IgD-negative memory B cell (primary cell): Measurements from ENCODE around the gene KCTD21. TPM values are rescaled to one million over a fixed set of nuclear protein-coding genes. Genes with fewer than 3 reads are reported as not detected.
"Not testable (repeated sequence)": the region's sequence is repeated elsewhere in the genome, so short reads cannot be mapped to it uniquely, and the experiment has no call there.

Experiments
- H3K27ac Mint-ChIP-seq, 3 donors: one replicate each; pipeline ENCODE4 v1.8.0; 2020 to 2022; ENCODE audit warnings: mild to moderate bottlenecking in 3 of 3, mixed read lengths in 3 of 3, moderate library complexity in 1 of 3
- H3K27me3 Mint-ChIP-seq: one replicate; pipeline ENCODE4 v1.8.0; 2021; ENCODE audit warnings: mixed read lengths
- H3K36me3 Mint-ChIP-seq: one replicate; pipeline ENCODE4 v1.8.0; 2020; ENCODE audit warnings: mild to moderate bottlenecking, mixed read lengths
- H3K4me1 Mint-ChIP-seq, 3 donors: one replicate each; pipeline ENCODE4 v1.8.0; 2020 to 2022; ENCODE audit warnings: mixed read lengths in 3 of 3, mild to moderate bottlenecking in 1 of 3
- H3K4me3 Mint-ChIP-seq, 4 donors: one replicate each; pipeline ENCODE4 v1.8.0; 2020 to 2022; ENCODE audit warnings: mild to moderate bottlenecking in 4 of 4, mixed read lengths in 4 of 4, moderate library complexity in 3 of 4
- H3K9me3 Mint-ChIP-seq, 3 donors: one replicate each; pipeline ENCODE4 v1.8.0; 2020 to 2021; ENCODE audit warnings: mixed read lengths in 3 of 3, mild to moderate bottlenecking in 1 of 3
- polyA plus RNA-seq: library from polyadenylated mRNA; unstranded; fragments of 300-500 nt; fragmentation: Illumina TruSeq; gene quantifications from one replicate; pipeline ENCODE4 v1.2.3, GENCODE V29; 2021

The KCTD21 gene
- polyA plus RNA-seq, 1 donor from 2014 or later, result 1.9 TPM

- Mint-ChIP-seq H3K27ac (no peak overlapping the region), H3K4me3 (no peak overlapping the region), H3K36me3 (peaks cover 9% of the 10 kb centered on the region), H3K9me3 (peaks cover 0 to 7% (median 0%) of the 10 kb centered on the region in 3 donors), H3K27me3 (no peaks in the 10 kb centered on the region), H3K4me1 (peaks cover 0 to 1% (median 0%) of the 10 kb centered on the region in 3 donors)
Observed at GRCh38 chr11:78181185-78181584, 7.2 kb downstream of the KCTD21 start.

GRCh38 chr11:78180751-78181150 is 7.7 kb downstream of the KCTD21 start:
- Mint-ChIP-seq H3K27me3 (no peaks in the 10 kb centered on the region), H3K27ac (peak overlapping the region in 1 of 3 donors; percentile 37), H3K36me3 (peaks cover 9% of the 10 kb centered on the region), H3K9me3 (peaks cover 0 to 7% (median 0%) of the 10 kb centered on the region in 3 donors), H3K4me1 (peaks cover 0 to 1% (median 0%) of the 10 kb centered on the region in 3 donors), H3K4me3 (peak overlapping the region in 1 of 4 donors; percentile 13)

- Mint-ChIP-seq H3K4me3 (no peak overlapping the region), H3K9me3 (peaks cover 0 to 7% (median 0%) of the 10 kb centered on the region in 3 donors)
Observed at GRCh38 chr11:78179459-78180071, 8.9 kb downstream of the KCTD21 start.

GRCh38 chr11:78177216-78177615 is 11.2 kb downstream of the KCTD21 start:
- H3K36me3 Mint-ChIP-seq, result peaks cover 15% of the 10 kb centered on the region

More at GRCh38 chr11:78179459-78180071, 8.9 kb downstream of the KCTD21 start:
- H3K27ac Mint-ChIP-seq, result no peak overlapping the region
- no peaks in the 10 kb centered on the region for H3K27me3 Mint-ChIP-seq
- peaks cover 9% of the 10 kb centered on the region for H3K36me3 Mint-ChIP-seq
- H3K4me1 Mint-ChIP-seq, result peaks cover 0 to 1% (median 0%) of the 10 kb centered on the region in 3 donors

GRCh38 chr11:78176605-78177141 is 11.8 kb downstream of the KCTD21 start:
- Mint-ChIP-seq H3K27ac (peak overlapping the region in 1 of 3 donors; percentile 84), H3K27me3 (no peaks in the 10 kb centered on the region), H3K4me1 (no peaks in the 10 kb centered on the region), H3K36me3 (peaks cover 16% of the 10 kb centered on the region), H3K4me3 (no peak overlapping the region), H3K9me3 (peaks cover 0 to 7% (median 0%) of the 10 kb centered on the region in 3 donors)

More at GRCh38 chr11:78177216-78177615, 11.2 kb downstream of the KCTD21 start:
- Mint-ChIP-seq H3K27me3 (no peaks in the 10 kb centered on the region), H3K27ac (no peak overlapping the region), H3K9me3 (peaks cover 0 to 7% (median 0%) of the 10 kb centered on the region in 3 donors), H3K4me1 (no peaks in the 10 kb centered on the region), H3K4me3 (no peak overlapping the region)

GRCh38 chr11:78175862-78176261 is 12.6 kb downstream of the KCTD21 start:
- not testable (repeated sequence) for H3K27ac Mint-ChIP-seq, H3K4me1 Mint-ChIP-seq, H3K27me3 Mint-ChIP-seq, H3K4me3 Mint-ChIP-seq, H3K9me3 Mint-ChIP-seq
- H3K36me3 Mint-ChIP-seq, result peaks cover 14% of the 10 kb centered on the region

GRCh38 chr11:78171951-78172350 is 16.5 kb downstream of the KCTD21 start:
- Mint-ChIP-seq H3K9me3 (no peaks in the 10 kb centered on the region), H3K27ac (no peak overlapping the region), H3K4me1 (no peaks in the 10 kb centered on the region), H3K36me3 (peaks cover 9% of the 10 kb centered on the region), H3K27me3 (no peaks in the 10 kb centered on the region), H3K4me3 (no peak overlapping the region)

GRCh38 chr11:78170874-78171549 is 17.4 kb downstream of the KCTD21 start:
- no peak overlapping the region for H3K27ac Mint-ChIP-seq
- no peaks in the 10 kb centered on the region for H3K4me1 Mint-ChIP-seq
- H3K4me3 Mint-ChIP-seq, result no peak overlapping the region
- H3K27me3 Mint-ChIP-seq, result no peaks in the 10 kb centered on the region
- H3K36me3 Mint-ChIP-seq, result peaks cover 9% of the 10 kb centered on the region
- H3K9me3 Mint-ChIP-seq, result no peaks in the 10 kb centered on the region

- Mint-ChIP-seq H3K4me1 (no peaks in the 10 kb centered on the region), H3K27me3 (no peaks in the 10 kb centered on the region), H3K36me3 (peaks cover 9% of the 10 kb centered on the region), H3K27ac (no peak overlapping the region), H3K9me3 (no peaks in the 10 kb centered on the region), H3K4me3 (no peak overlapping the region)
Observed at GRCh38 chr11:78170413-78170812, 18.0 kb downstream of the KCTD21 start.

GRCh38 chr11:78168539-78169477 is 19.6 kb downstream of the KCTD21 start:
- Mint-ChIP-seq H3K4me3 (no peak overlapping the region), H3K27ac (no peak overlapping the region), H3K27me3 (no peaks in the 10 kb centered on the region), H3K36me3 (peaks cover 9% of the 10 kb centered on the region), H3K9me3 (no peaks in the 10 kb centered on the region), H3K4me1 (peaks cover 0 to 1% (median 0%) of the 10 kb centered on the region in 3 donors)

GRCh38 chr11:78166855-78167469 is 21.5 kb downstream of the KCTD21 start:
- H3K4me1 Mint-ChIP-seq, result peaks cover 0 to 1% (median 0%) of the 10 kb centered on the region in 3 donors
- no peaks in the 10 kb centered on the region for H3K36me3 Mint-ChIP-seq
- no peaks in the 10 kb centered on the region for H3K9me3 Mint-ChIP-seq
- H3K4me3 Mint-ChIP-seq, result no peak overlapping the region
- H3K27ac Mint-ChIP-seq, result no peak overlapping the region
- H3K27me3 Mint-ChIP-seq, result no peaks in the 10 kb centered on the region

- Mint-ChIP-seq H3K4me3 (no peak overlapping the region), H3K9me3 (no peaks in the 10 kb centered on the region), H3K36me3 (peaks cover 2% of the 10 kb centered on the region), H3K27me3 (no peaks in the 10 kb centered on the region), H3K4me1 (peaks cover 0 to 1% (median 0%) of the 10 kb centered on the region in 3 donors), H3K27ac (no peak overlapping the region)
Observed at GRCh38 chr11:78164471-78164870, 24.0 kb downstream of the KCTD21 start.

GRCh38 chr11:78163828-78164227 is 24.6 kb downstream of the KCTD21 start:
- Mint-ChIP-seq H3K27ac (no peak overlapping the region), H3K36me3 (peaks cover 2% of the 10 kb centered on the region), H3K4me3 (no peak overlapping the region)

GRCh38 chr11:78161962-78162371 is 26.5 kb downstream of the KCTD21 start:
- Mint-ChIP-seq H3K27ac (no peak overlapping the region), H3K36me3 (peaks cover 4% of the 10 kb centered on the region), H3K9me3 (no peaks in the 10 kb centered on the region), H3K27me3 (no peaks in the 10 kb centered on the region), H3K4me1 (peaks cover 0 to 1% (median 0%) of the 10 kb centered on the region in 3 donors), H3K4me3 (no peak overlapping the region)

More at GRCh38 chr11:78163828-78164227, 24.6 kb downstream of the KCTD21 start:
- Mint-ChIP-seq H3K27me3 (no peaks in the 10 kb centered on the region), H3K9me3 (no peaks in the 10 kb centered on the region), H3K4me1 (peaks cover 0 to 1% (median 0%) of the 10 kb centered on the region in 3 donors)
